ENCODE measurements around the gene ACSL1.

Gene ACSL1

GRCh38 chr4:184825896-184826690 lies at the start of gene ACSL1:
ACSL1 (minus strand) TSS chr4:184825968; CDS start chr4:184803514, 22,454 bp downstream.
- Histone ChIP-seq H3K4me3 (ENCODE audit: low read depth, low read length) (peak within 1 kb of the TSS; percentile 61), H3K36me3 (no peaks in the 10 kb centered on the region), H3K27ac (peak within 1 kb of the TSS; percentile 83), H3K27me3 (ENCODE audit: insufficient read depth, low read depth, severe bottlenecking) (no peaks in the 10 kb centered on the region), H3K9me3 (ENCODE audit: severe bottlenecking) (peaks cover 3% of the 10 kb centered on the region)
- TF ChIP-seq CTCF (IDR thresholded peaks at IDR 0.05; ENCODE audit: low read depth, low read length): 0 out of 2 replicates have a peak, but pooled peaks have one; percentile 14
- peak; percentile 85 for DNase-seq

- DNase-seq: no peak
- no peak for TF ChIP-seq CTCF (IDR thresholded peaks at IDR 0.05; ENCODE audit: low read depth, low read length)
Observed at GRCh38 chr4:184873054-184873453, 47.3 kb upstream of the ACSL1 start.

GRCh38 chr4:184870718-184871117 lies 45.0 kb upstream of the ACSL1 start:
- no peak for DNase-seq
- Histone ChIP-seq H3K4me3 (ENCODE audit: low read depth, low read length) (no peak overlapping the region), H3K36me3 (no peaks in the 10 kb centered on the region), H3K27ac (no peak overlapping the region), H3K9me3 (ENCODE audit: severe bottlenecking) (no peaks in the 10 kb centered on the region), H3K27me3 (ENCODE audit: insufficient read depth, low read depth, severe bottlenecking) (no peaks in the 10 kb centered on the region)
- no peak for TF ChIP-seq CTCF (IDR thresholded peaks at IDR 0.05; ENCODE audit: low read depth, low read length)

More at GRCh38 chr4:184873054-184873453, 47.3 kb upstream of the ACSL1 start:
- H3K36me3 ChIP-seq: no peaks in the 10 kb centered on the region
- H3K4me3 ChIP-seq (ENCODE audit: low read depth, low read length): no peak overlapping the region
- H3K9me3 ChIP-seq (ENCODE audit: severe bottlenecking): no peaks in the 10 kb centered on the region
- H3K27ac ChIP-seq: no peak overlapping the region
- H3K27me3 ChIP-seq (ENCODE audit: insufficient read depth, low read depth, severe bottlenecking): no peaks in the 10 kb centered on the region

GRCh38 chr4:184868623-184869022 lies 42.9 kb upstream of the ACSL1 start:
- no peaks in the 10 kb centered on the region for H3K9me3 ChIP-seq (ENCODE audit: severe bottlenecking)
- DNase-seq: no peak
- no peaks in the 10 kb centered on the region for H3K36me3 ChIP-seq
- no peak for TF ChIP-seq CTCF (IDR thresholded peaks at IDR 0.05; ENCODE audit: low read depth, low read length)
- no peaks in the 10 kb centered on the region for H3K27me3 ChIP-seq (ENCODE audit: insufficient read depth, low read depth, severe bottlenecking)
- H3K27ac ChIP-seq: no peak overlapping the region
- no peak overlapping the region for H3K4me3 ChIP-seq (ENCODE audit: low read depth, low read length)

GRCh38 chr4:184863916-184864315 lies 38.1 kb upstream of the ACSL1 start:
- Histone ChIP-seq H3K4me3 (ENCODE audit: low read depth, low read length) (no peak overlapping the region), H3K27me3 (ENCODE audit: insufficient read depth, low read depth, severe bottlenecking) (no peaks in the 10 kb centered on the region), H3K27ac (no peak overlapping the region), H3K36me3 (no peaks in the 10 kb centered on the region), H3K9me3 (ENCODE audit: severe bottlenecking) (no peaks in the 10 kb centered on the region)
- no peak for DNase-seq
- no peak for TF ChIP-seq CTCF (IDR thresholded peaks at IDR 0.05; ENCODE audit: low read depth, low read length)
